H9 (cell line): ENCODE data around the gene CHST15. TPM values are rescaled to one million over a fixed set of nuclear protein-coding genes. Genes with fewer than 3 reads are reported as not detected.

Experiments
- DNase-seq: peaks from one replicate; pipeline ENCODE4 v3.0.0-alpha.2; 2017
- H2AFZ ChIP-seq: one replicate; pipeline ENCODE4 v1.6.1; 2013; ENCODE audit warnings: mild to moderate bottlenecking, low read length, control low read depth, moderate library complexity
- H2AK5ac ChIP-seq: 2 replicates; pipeline ENCODE4 v1.6.1; 2013; ENCODE audit warnings: low read length, control low read depth, mixed read lengths; ENCODE audit not compliant: insufficient read length
- H2BK120ac ChIP-seq: one replicate; pipeline ENCODE4 v1.6.1; 2013; ENCODE audit warnings: low read depth, mild to moderate bottlenecking, low read length, control low read depth, inconsistent platforms; ENCODE audit not compliant: poor library complexity, severe bottlenecking
- H2BK12ac ChIP-seq: 2 replicates; pipeline ENCODE4 v1.6.1; 2013; ENCODE audit warnings: low read length, control low read depth, mixed read lengths, low read depth; ENCODE audit not compliant: insufficient read length
- H2BK15ac ChIP-seq: 2 replicates; pipeline ENCODE4 v1.6.1; 2013; ENCODE audit warnings: low read depth, low read length, control low read depth
- H2BK20ac ChIP-seq: one replicate; pipeline ENCODE4 v1.6.1; 2013; ENCODE audit warnings: low read depth, mild to moderate bottlenecking, low read length, control low read depth, inconsistent platforms; ENCODE audit not compliant: poor library complexity, severe bottlenecking
- H2BK5ac ChIP-seq: 2 replicates; pipeline ENCODE4 v1.6.1; 2013; ENCODE audit warnings: low read length, control low read depth, mixed read lengths; ENCODE audit not compliant: insufficient read length
- H3K14ac ChIP-seq: 2 replicates; pipeline ENCODE4 v1.6.1; 2013; ENCODE audit warnings: low read length, control low read depth; ENCODE audit not compliant: insufficient read depth
- H3K18ac ChIP-seq: 2 replicates; pipeline ENCODE4 v1.6.1; 2013; ENCODE audit warnings: low read depth, mild to moderate bottlenecking, mixed read lengths, low read length, control low read depth; ENCODE audit not compliant: insufficient read length
- H3K23ac ChIP-seq: 2 replicates; pipeline ENCODE4 v1.6.1; 2013; ENCODE audit warnings: low read length, control low read depth, mixed read lengths, low read depth; ENCODE audit not compliant: insufficient read length
- H3K23me2 ChIP-seq: 2 replicates; pipeline ENCODE4 v1.6.1; 2013; ENCODE audit warnings: low read depth, mild to moderate bottlenecking, mixed read lengths, low read length, control low read depth; ENCODE audit not compliant: insufficient read length, poor library complexity, severe bottlenecking
- H3K27ac ChIP-seq: 2 replicates; pipeline ENCODE4 v1.5.1; 2013; ENCODE audit warnings: low read length, control low read depth, mixed read lengths, low read depth; ENCODE audit not compliant: insufficient read length
- H3K27me3 ChIP-seq: 2 replicates; pipeline ENCODE4 v1.6.1; 2013; ENCODE audit warnings: low read length, control low read depth, inconsistent platforms; ENCODE audit not compliant: insufficient read depth
- H3K4ac ChIP-seq: 2 replicates; pipeline ENCODE4 v1.6.1; 2013; ENCODE audit warnings: low read depth, mild to moderate bottlenecking, control low read depth, inconsistent platforms, low read length, moderate library complexity
- H3K4me1 ChIP-seq: 2 replicates; pipeline ENCODE4 v1.6.1; 2013; ENCODE audit warnings: low read length, control low read depth, inconsistent platforms; ENCODE audit not compliant: insufficient read depth
- H3K4me2 ChIP-seq: 2 replicates; pipeline ENCODE4 v1.6.1; 2013; ENCODE audit warnings: low read length, control low read depth, mixed read lengths; ENCODE audit not compliant: insufficient read length, insufficient read depth
- H3K56ac ChIP-seq: 2 replicates; pipeline ENCODE4 v1.6.1; 2013; ENCODE audit warnings: low read depth, mild to moderate bottlenecking, mixed read lengths, low read length, control low read depth; ENCODE audit not compliant: insufficient read length
- H3K79me1 ChIP-seq: 2 replicates; pipeline ENCODE4 v1.6.1; 2013; ENCODE audit warnings: low read depth, mild to moderate bottlenecking, moderate library complexity, low read length, control low read depth, inconsistent platforms; ENCODE audit not compliant: insufficient read depth, poor library complexity, severe bottlenecking
- H3K79me2 ChIP-seq: 2 replicates; pipeline ENCODE4 v1.6.1; 2013; ENCODE audit warnings: low read length, control low read depth, inconsistent platforms; ENCODE audit not compliant: insufficient read depth
- H3K9ac ChIP-seq: 2 replicates; pipeline ENCODE4 v1.6.1; 2013; ENCODE audit warnings: low read length, control low read depth, mixed read lengths; ENCODE audit not compliant: insufficient read length; ENCODE audit errors: extremely low read depth
- H3K9me3 ChIP-seq: one replicate; pipeline ENCODE4 v1.6.1; 2013; ENCODE audit warnings: low read depth, low read length, inconsistent platforms; ENCODE audit not compliant: control insufficient read depth
- H3T11ph ChIP-seq: one replicate; pipeline ENCODE4 v1.6.1; 2013; ENCODE audit warnings: mild to moderate bottlenecking, low read length, control low read depth, inconsistent platforms
- H4K20me1 ChIP-seq: one replicate; pipeline ENCODE4 v1.6.1; 2013; ENCODE audit not compliant: control insufficient read depth, insufficient read length, insufficient read depth
- H4K5ac ChIP-seq: 2 replicates; pipeline ENCODE4 v1.6.1; 2013; ENCODE audit warnings: low read depth, mild to moderate bottlenecking, mixed read lengths, low read length, control low read depth; ENCODE audit not compliant: insufficient read length
- H4K8ac ChIP-seq: replicated peaks from 2 replicates; pipeline ENCODE4 v1.6.1; 2013; ENCODE audit warnings: low read length, control low read depth, mixed read lengths, low read depth; ENCODE audit not compliant: insufficient read length
- H4K91ac ChIP-seq: 2 replicates; pipeline ENCODE4 v1.6.1; 2013; ENCODE audit warnings: low read depth, mild to moderate bottlenecking, moderate library complexity, mixed read lengths, low read length, control low read depth; ENCODE audit not compliant: insufficient read length
- H3K27ac Mint-ChIP-seq, 3 experiments: 2 replicates in 2 of 3; 3 replicates in 1 of 3; pipeline ENCODE4 v1.8.0; 2020 to 2021; ENCODE audit warnings: mixed read lengths in 3 of 3, mild to moderate bottlenecking in 1 of 3, moderate library complexity in 1 of 3
- H3K27me3 Mint-ChIP-seq: 2 replicates; pipeline ENCODE4 v1.8.0; 2021; ENCODE audit warnings: low read depth, mild to moderate bottlenecking, moderate library complexity, mixed read lengths
- H3K36me3 Mint-ChIP-seq, 3 experiments: 2 replicates in 2 of 3; 3 replicates in 1 of 3; pipeline ENCODE4 v1.8.0; 2020 to 2021; ENCODE audit warnings: low read depth in 3 of 3, mixed read lengths in 3 of 3; ENCODE audit not compliant: insufficient read depth in 1 of 3
- H3K4me1 Mint-ChIP-seq, 2 experiments: 2 replicates each; pipeline ENCODE4 v1.8.0; 2020; ENCODE audit warnings: mixed read lengths in 2 of 2
- H3K4me3 Mint-ChIP-seq, 2 experiments: 2 replicates in 1 of 2; 3 replicates in 1 of 2; pipeline ENCODE4 v1.8.0; 2020 to 2021; ENCODE audit warnings: mild to moderate bottlenecking in 2 of 2, mixed read lengths in 2 of 2, moderate library complexity in 1 of 2
- H3K9me3 Mint-ChIP-seq, 2 experiments: 2 replicates in 1 of 2; 3 replicates in 1 of 2; pipeline ENCODE4 v1.8.0; 2020; ENCODE audit warnings: mild to moderate bottlenecking in 2 of 2, mixed read lengths in 2 of 2, moderate library complexity in 1 of 2
- WGBS: extraction: QIAGEN DNeasy Blood & Tissue Kit; methylation state at CpG from one replicate; pipeline ENCODE4 v1.1.7; 2013; ENCODE audit warnings: missing lambda C conversion rate, low lambda C conversion rate, mixed read lengths; ENCODE audit not compliant: insufficient read length; ENCODE audit errors: extremely low coverage; 5-methylcytosine and 5-hydroxymethylcytosine counted together
- total RNA-seq: library from RNA; stranded (reverse); gene quantifications from 2 replicates; pipeline ENCODE4 v1.2.1, GENCODE V29; 2021
- TF ChIP-seq, protein P1 (sequence below): fragments of 200-600 bp; sonication (generic); conservative IDR thresholded peaks from 3 replicates; pipeline ENCODE4 v1.8.0; 2021; ENCODE audit warnings: antibody characterized with exemption, mild to moderate bottlenecking

Gene CHST15
- total RNA-seq, 1 experiment from 2014 or later: 8.7 TPM

DNA sequence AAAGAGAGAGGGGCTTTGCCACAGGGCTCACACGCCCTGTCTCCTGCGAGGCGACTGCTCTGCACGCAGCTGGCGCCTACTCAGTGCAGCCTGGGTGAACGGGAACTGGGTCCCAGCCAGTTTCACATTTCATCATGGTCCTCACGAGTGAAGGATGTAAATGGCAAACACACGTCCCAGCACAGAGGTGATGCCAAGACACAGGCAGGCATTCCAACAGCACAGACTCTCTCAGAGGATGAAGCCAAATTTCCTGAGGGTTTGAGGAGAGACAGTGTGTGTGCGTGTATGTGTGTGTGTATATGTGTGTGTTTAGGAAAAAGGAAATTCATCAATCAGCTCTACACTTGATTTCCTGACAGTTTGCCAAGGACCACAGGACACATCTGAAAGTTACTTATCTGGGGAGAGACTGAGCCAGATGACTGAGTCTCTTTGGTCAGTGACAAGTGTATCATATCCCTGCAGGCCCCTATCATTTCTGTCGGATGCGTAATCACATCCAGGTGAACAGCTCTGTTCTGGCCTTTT lies 53.9 kb downstream of the CHST15 start:
- Histone ChIP-seq H3K9ac (no peak overlapping the region), H3K9me3 (no peaks in the 10 kb centered on the region), H3K23ac (no peak overlapping the region), H3K14ac (no peak overlapping the region), H4K91ac (no peak overlapping the region), H3K4ac (no peak overlapping the region), H4K8ac (no peak overlapping the region), H2BK12ac (no peak overlapping the region), H2BK20ac (no peak overlapping the region), H3K79me2 (no peaks in the 10 kb centered on the region), H2BK120ac (no peak overlapping the region), H2BK5ac (no peak overlapping the region), H3K4me2 (no peak overlapping the region), H2AFZ (no peak overlapping the region), H3K27ac (no peak overlapping the region), H3K23me2 (no peaks in the 10 kb centered on the region), H3T11ph (no peak overlapping the region), H3K27me3 (no peaks in the 10 kb centered on the region), H3K56ac (no peak overlapping the region), H4K5ac (no peak overlapping the region), H3K4me1 (no peaks in the 10 kb centered on the region), H2AK5ac (no peak overlapping the region), H2BK15ac (no peak overlapping the region), H3K18ac (no peak overlapping the region), H4K20me1 (no peaks in the 10 kb centered on the region), H3K79me1 (no peaks in the 10 kb centered on the region)
- Mint-ChIP-seq H3K9me3 (no peaks in the 10 kb centered on the region; a peak in 1 of 5 replicates), H3K36me3 (peaks cover 0 to 4% (median 2%) of the 10 kb centered on the region in 3 experiments; a peak in 4 of 7 replicates), H3K4me1 (peaks cover 5 to 13% of the 10 kb centered on the region in 2 experiments; a peak in 3 of 4 replicates), H3K27me3 (peaks cover 4% of the 10 kb centered on the region; the same call in 1 of the 2 replicates), H3K4me3 (no peak overlapping the region), H3K27ac (no peak overlapping the region)
- WGBS: no CpG with 5 or more reads among the region's 11 CpGs
- no peak for DNase-seq
- TF ChIP-seq, protein P1, sequence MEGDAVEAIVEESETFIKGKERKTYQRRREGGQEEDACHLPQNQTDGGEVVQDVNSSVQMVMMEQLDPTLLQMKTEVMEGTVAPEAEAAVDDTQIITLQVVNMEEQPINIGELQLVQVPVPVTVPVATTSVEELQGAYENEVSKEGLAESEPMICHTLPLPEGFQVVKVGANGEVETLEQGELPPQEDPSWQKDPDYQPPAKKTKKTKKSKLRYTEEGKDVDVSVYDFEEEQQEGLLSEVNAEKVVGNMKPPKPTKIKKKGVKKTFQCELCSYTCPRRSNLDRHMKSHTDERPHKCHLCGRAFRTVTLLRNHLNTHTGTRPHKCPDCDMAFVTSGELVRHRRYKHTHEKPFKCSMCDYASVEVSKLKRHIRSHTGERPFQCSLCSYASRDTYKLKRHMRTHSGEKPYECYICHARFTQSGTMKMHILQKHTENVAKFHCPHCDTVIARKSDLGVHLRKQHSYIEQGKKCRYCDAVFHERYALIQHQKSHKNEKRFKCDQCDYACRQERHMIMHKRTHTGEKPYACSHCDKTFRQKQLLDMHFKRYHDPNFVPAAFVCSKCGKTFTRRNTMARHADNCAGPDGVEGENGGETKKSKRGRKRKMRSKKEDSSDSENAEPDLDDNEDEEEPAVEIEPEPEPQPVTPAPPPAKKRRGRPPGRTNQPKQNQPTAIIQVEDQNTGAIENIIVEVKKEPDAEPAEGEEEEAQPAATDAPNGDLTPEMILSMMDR: no peak
